ENCODE results near the gene MRRF. TPM values are rescaled to one million over a fixed set of nuclear protein-coding genes. Genes with fewer than 3 reads are reported as not detected.
A peak's percentile ranks its signal among the peaks of the same experiment; 100 is the strongest.

Gene MRRF
- total and polyA plus RNA-seq, 7 experiments from 2014 or later = 18.6 to 35.8 (median 31.8) TPM

GRCh38 chr9:122228191-122228567 lies 36.5 kb upstream of the MRRF start:
- Histone ChIP-seq H3K27ac (ENCODE audit: low read depth, low read length) (no peak overlapping the region), H3K4me1 (ENCODE audit: control insufficient read depth in 2 of 2, insufficient read depth in 2 of 2, low read length in 2 of 2) (no peaks in the 10 kb centered on the region), H3K27me3 (ENCODE audit: control insufficient read depth in 2 of 2, insufficient read depth in 2 of 2, low read length in 2 of 2) (no peaks in the 10 kb centered on the region), H3K4me3 (ENCODE audit: low read length) (no peak overlapping the region), H3K9me3 (ENCODE audit: control insufficient read depth in 2 of 3, low read length in 3 of 3) (no peaks in the 10 kb centered on the region), H3K36me3 (ENCODE audit: control insufficient read depth in 2 of 3, insufficient read depth in 3 of 3, low read length in 3 of 3) (no peaks in the 10 kb centered on the region)
- Mint-ChIP-seq H3K27me3 (peaks cover 32 to 48% (median 38%) of the 10 kb centered on the region in 5 donors), H3K4me3 (peak overlapping the region in 9 of 10 donors; percentile 29 to 72 (median 44)), H3K9me3 (peaks cover 0 to 3% (median 0%) of the 10 kb centered on the region in 11 donors), H3K4me1 (peaks cover 0 to 15% (median 4%) of the 10 kb centered on the region in 7 donors), H3K36me3 (peaks cover 0 to 5% (median 0%) of the 10 kb centered on the region in 5 donors), H3K27ac (no peak overlapping the region)
- POLR2A ChIA-PET = no interaction called here
- DNase-seq = no peak
- intact Hi-C loops (cut with micrococcal nuclease) = no loop called here
- no peak for ATAC-seq
- CTCF ChIA-PET = no interaction called here

GRCh38 chr9:122228568-122229484 lies 35.9 kb upstream of the MRRF start, which contains the start of gene LHX6:
Gene LHX6 (minus strand): TSS chr9:122228957. CDS start chr9:122228740, 217 bp downstream.
- intact Hi-C loops (cut with micrococcal nuclease) = no loop called here
- H3K4me3 ChIP-seq (ENCODE audit: low read length) = no peak within 1 kb of the TSS
- ChIA-PET POLR2A (no interaction called here), CTCF (no interaction called here)
- Mint-ChIP-seq H3K36me3 (peaks cover 0 to 5% (median 0%) of the 10 kb centered on the region in 5 donors), H3K9me3 (peaks cover 0 to 3% (median 0%) of the 10 kb centered on the region in 11 donors), H3K4me3 (peak within 1 kb of the TSS; percentile 29 to 72 (median 48)), H3K4me1 (peaks cover 0 to 15% (median 4%) of the 10 kb centered on the region in 7 donors), H3K27me3 (peaks cover 25 to 42% (median 32%) of the 10 kb centered on the region in 5 donors), H3K27ac (no peak within 1 kb of the TSS)
- H3K36me3 ChIP-seq (ENCODE audit: control insufficient read depth in 2 of 3, insufficient read depth in 3 of 3, low read length in 3 of 3) = no peaks in the 10 kb centered on the region
- no peaks in the 10 kb centered on the region for H3K4me1 ChIP-seq (ENCODE audit: control insufficient read depth in 2 of 2, insufficient read depth in 2 of 2, low read length in 2 of 2)
- ATAC-seq (no peak), DNase-seq (no peak)
- no peaks in the 10 kb centered on the region for H3K9me3 ChIP-seq (ENCODE audit: control insufficient read depth in 2 of 3, low read length in 3 of 3)
- no peaks in the 10 kb centered on the region for H3K27me3 ChIP-seq (ENCODE audit: control insufficient read depth in 2 of 2, insufficient read depth in 2 of 2, low read length in 2 of 2)
- no peak within 1 kb of the TSS for H3K27ac ChIP-seq (ENCODE audit: low read depth, low read length)

- no peaks in the 10 kb centered on the region for H3K4me1 ChIP-seq (ENCODE audit: control insufficient read depth in 2 of 2, insufficient read depth in 2 of 2, low read length in 2 of 2)
- H3K4me3 ChIP-seq (ENCODE audit: low read length) = no peak overlapping the region
- Mint-ChIP-seq H3K36me3 (peaks cover 0 to 3% (median 0%) of the 10 kb centered on the region in 5 donors), H3K4me1 (peaks cover 0 to 15% (median 4%) of the 10 kb centered on the region in 7 donors), H3K4me3 (no peak overlapping the region), H3K27ac (no peak overlapping the region), H3K9me3 (peaks cover 0 to 3% (median 0%) of the 10 kb centered on the region in 11 donors), H3K27me3 (peaks cover 20 to 40% (median 26%) of the 10 kb centered on the region in 5 donors)
- no peaks in the 10 kb centered on the region for H3K36me3 ChIP-seq (ENCODE audit: control insufficient read depth in 2 of 3, insufficient read depth in 3 of 3, low read length in 3 of 3)
- intact Hi-C loops (cut with micrococcal nuclease) = no loop called here
- H3K27ac ChIP-seq (ENCODE audit: low read depth, low read length) = no peak overlapping the region
- H3K27me3 ChIP-seq (ENCODE audit: control insufficient read depth in 2 of 2, insufficient read depth in 2 of 2, low read length in 2 of 2) = no peaks in the 10 kb centered on the region
- DNase-seq (no peak), ATAC-seq (no peak)
- no peaks in the 10 kb centered on the region for H3K9me3 ChIP-seq (ENCODE audit: control insufficient read depth in 2 of 3, low read length in 3 of 3)
- CTCF ChIA-PET = no interaction called here
- POLR2A ChIA-PET = no interaction called here
These were observed 35.2 kb upstream of the MRRF start for GRCh38 chr9:122229485-122229837.

GRCh38 chr9:122232796-122233306 lies 31.8 kb upstream of the MRRF start:
- Histone ChIP-seq H3K27ac (ENCODE audit: low read depth, low read length) (no peak overlapping the region), H3K9me3 (ENCODE audit: control insufficient read depth in 2 of 3, low read length in 3 of 3) (no peaks in the 10 kb centered on the region), H3K4me1 (ENCODE audit: control insufficient read depth in 2 of 2, insufficient read depth in 2 of 2, low read length in 2 of 2) (no peaks in the 10 kb centered on the region), H3K36me3 (ENCODE audit: control insufficient read depth in 2 of 3, insufficient read depth in 3 of 3, low read length in 3 of 3) (no peaks in the 10 kb centered on the region), H3K4me3 (ENCODE audit: low read length) (no peak overlapping the region), H3K27me3 (ENCODE audit: control insufficient read depth in 2 of 2, insufficient read depth in 2 of 2, low read length in 2 of 2) (no peaks in the 10 kb centered on the region)
- intact Hi-C loops (cut with micrococcal nuclease) = no loop called here
- no peaks in the 10 kb centered on the region for H3K9me3 Mint-ChIP-seq
- H3K4me1 Mint-ChIP-seq = peaks cover 0 to 1% (median 0%) of the 10 kb centered on the region in 7 donors
- H3K27me3 Mint-ChIP-seq = peaks cover 0 to 14% (median 0%) of the 10 kb centered on the region in 5 donors
- ATAC-seq = no peak
- CTCF ChIA-PET = no interaction called here
- no peak overlapping the region for H3K27ac Mint-ChIP-seq
- no peak for DNase-seq
- POLR2A ChIA-PET = no interaction called here
- no peaks in the 10 kb centered on the region for H3K36me3 Mint-ChIP-seq
- H3K4me3 Mint-ChIP-seq = no peak overlapping the region

- DNase-seq (no peak), ATAC-seq (no peak)
- H3K27ac ChIP-seq (ENCODE audit: low read depth, low read length) = no peak overlapping the region
- no peaks in the 10 kb centered on the region for H3K9me3 ChIP-seq (ENCODE audit: control insufficient read depth in 2 of 3, low read length in 3 of 3)
- H3K36me3 ChIP-seq (ENCODE audit: control insufficient read depth in 2 of 3, insufficient read depth in 3 of 3, low read length in 3 of 3) = no peaks in the 10 kb centered on the region
- Mint-ChIP-seq H3K4me3 (no peak overlapping the region), H3K4me1 (no peaks in the 10 kb centered on the region), H3K27me3 (peaks cover 0 to 13% (median 0%) of the 10 kb centered on the region in 5 donors), H3K36me3 (peaks cover 0 to 10% (median 2%) of the 10 kb centered on the region in 5 donors), H3K9me3 (no peaks in the 10 kb centered on the region), H3K27ac (peak overlapping the region in 1 of 9 donors; percentile 8)
- intact Hi-C loops (cut with micrococcal nuclease) = no loop called here
- CTCF ChIA-PET = no interaction called here
- H3K4me3 ChIP-seq (ENCODE audit: low read length) = no peak overlapping the region
- H3K4me1 ChIP-seq (ENCODE audit: control insufficient read depth in 2 of 2, insufficient read depth in 2 of 2, low read length in 2 of 2) = no peaks in the 10 kb centered on the region
- H3K27me3 ChIP-seq (ENCODE audit: control insufficient read depth in 2 of 2, insufficient read depth in 2 of 2, low read length in 2 of 2) = no peaks in the 10 kb centered on the region
- POLR2A ChIA-PET = no interaction called here
These were observed 30.5 kb upstream of the MRRF start for GRCh38 chr9:122234022-122234748.

GRCh38 chr9:122236681-122237080 lies 28.0 kb upstream of the MRRF start:
- H3K27ac ChIP-seq (ENCODE audit: low read depth, low read length) = no peak overlapping the region
- H3K36me3 ChIP-seq (ENCODE audit: control insufficient read depth in 2 of 3, insufficient read depth in 3 of 3, low read length in 3 of 3) = peaks cover 0 to 17% (median 8%) of the 10 kb centered on the region in 3 experiments
- DNase-seq (no peak), ATAC-seq (no peak)
- intact Hi-C loops (cut with micrococcal nuclease) = no loop called here
- H3K27me3 ChIP-seq (ENCODE audit: control insufficient read depth in 2 of 2, insufficient read depth in 2 of 2, low read length in 2 of 2) = no peaks in the 10 kb centered on the region
- peaks cover 3 to 28% (median 9%) of the 10 kb centered on the region in 5 donors for H3K36me3 Mint-ChIP-seq
- H3K4me3 ChIP-seq (ENCODE audit: low read length) = no peak overlapping the region
- H3K9me3 Mint-ChIP-seq = no peaks in the 10 kb centered on the region
- no peak overlapping the region for H3K27ac Mint-ChIP-seq
- H3K4me3 Mint-ChIP-seq = no peak overlapping the region
- CTCF ChIA-PET = no interaction called here
- no peaks in the 10 kb centered on the region for H3K9me3 ChIP-seq (ENCODE audit: control insufficient read depth in 2 of 3, low read length in 3 of 3)
- no peaks in the 10 kb centered on the region for H3K4me1 ChIP-seq (ENCODE audit: control insufficient read depth in 2 of 2, insufficient read depth in 2 of 2, low read length in 2 of 2)
- POLR2A ChIA-PET = no interaction called here
- H3K27me3 Mint-ChIP-seq = peaks cover 0 to 9% (median 0%) of the 10 kb centered on the region in 5 donors
- no peaks in the 10 kb centered on the region for H3K4me1 Mint-ChIP-seq
